ENCODE measurements around the gene ASAP3.

Gene ASAP3

DNA sequence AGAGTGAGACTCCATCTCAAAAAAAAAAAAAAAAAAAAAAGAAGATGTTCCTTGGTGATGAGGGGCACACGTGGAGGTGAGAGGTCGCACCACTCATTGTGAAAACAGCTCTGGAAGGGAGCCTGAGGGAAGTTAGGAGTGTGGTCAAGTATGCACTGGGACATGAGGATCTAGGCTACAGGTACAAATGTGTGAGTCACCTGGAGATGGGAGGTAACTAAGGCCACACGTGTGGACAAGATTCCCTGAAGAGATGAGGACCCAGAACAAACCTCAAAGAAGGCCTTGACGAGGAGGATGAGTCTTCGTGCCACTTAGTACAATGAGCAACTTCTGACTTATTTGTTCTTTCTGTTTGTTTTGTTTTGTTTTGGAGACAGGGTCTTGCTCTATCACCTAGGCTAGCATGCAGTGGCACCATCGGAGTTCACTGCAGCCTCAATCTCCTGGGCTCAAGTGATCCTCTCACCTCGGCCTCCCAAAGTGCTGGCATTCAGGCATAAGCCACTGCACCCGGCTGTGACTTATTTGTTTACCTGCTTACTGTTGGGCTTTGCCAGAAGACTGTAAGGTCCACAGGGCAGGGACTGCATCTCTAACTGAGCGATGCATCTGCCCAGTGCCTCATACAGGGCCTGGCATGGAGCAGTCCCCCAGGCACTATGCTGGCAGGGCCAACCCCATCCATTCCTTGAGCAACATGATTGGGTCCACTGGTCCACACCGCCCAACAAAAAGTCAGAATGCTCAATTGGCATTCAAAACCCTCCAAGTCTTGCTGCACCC is 6.4 kb downstream of the ASAP3 start:
- no peak for DNase-seq

DNA sequence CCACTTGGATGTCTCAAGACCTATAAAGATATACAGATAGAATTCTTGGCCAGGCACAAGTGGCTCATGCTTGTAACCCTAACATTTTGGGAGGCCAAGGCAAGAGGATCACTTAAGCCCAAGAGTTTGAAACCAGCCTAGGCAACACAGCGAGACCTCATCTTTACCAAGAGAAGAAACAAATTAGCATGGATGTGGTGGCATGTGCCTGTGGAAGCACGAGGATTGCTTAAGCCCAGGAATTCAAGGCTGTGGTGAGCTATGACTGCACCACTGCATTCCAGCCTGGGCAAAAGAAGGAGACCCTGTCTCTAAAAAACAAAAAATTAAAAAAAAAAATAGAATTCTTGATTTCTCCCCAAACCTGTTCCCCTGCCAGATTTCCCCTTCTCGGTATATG is 8.3 kb downstream of the ASAP3 start:
- DNase-seq = no peak

DNA sequence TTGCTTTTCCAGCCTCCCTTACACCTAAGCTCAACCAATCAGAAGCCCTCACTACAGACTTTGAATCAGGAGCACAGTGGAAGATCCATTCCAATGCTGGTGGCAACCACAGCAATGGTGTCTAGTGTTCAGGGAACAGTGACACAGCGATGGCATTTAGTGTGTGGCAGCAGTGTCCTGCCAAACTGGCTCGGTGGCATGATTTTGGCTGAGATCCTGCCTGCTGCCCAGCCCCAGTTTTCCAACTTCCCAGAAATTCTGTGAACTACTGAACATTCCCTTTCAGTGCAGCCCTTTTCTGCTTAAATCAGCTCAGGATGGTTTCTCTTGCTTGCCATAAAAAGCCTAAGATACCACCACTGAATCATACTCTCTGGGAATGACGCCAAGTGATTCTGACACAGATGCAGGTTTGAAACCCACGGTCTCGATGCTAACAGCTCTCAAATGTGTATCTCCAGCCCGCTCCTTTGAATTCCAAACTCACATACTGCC is 8.8 kb downstream of the ASAP3 start:
- no peak for DNase-seq

DNA sequence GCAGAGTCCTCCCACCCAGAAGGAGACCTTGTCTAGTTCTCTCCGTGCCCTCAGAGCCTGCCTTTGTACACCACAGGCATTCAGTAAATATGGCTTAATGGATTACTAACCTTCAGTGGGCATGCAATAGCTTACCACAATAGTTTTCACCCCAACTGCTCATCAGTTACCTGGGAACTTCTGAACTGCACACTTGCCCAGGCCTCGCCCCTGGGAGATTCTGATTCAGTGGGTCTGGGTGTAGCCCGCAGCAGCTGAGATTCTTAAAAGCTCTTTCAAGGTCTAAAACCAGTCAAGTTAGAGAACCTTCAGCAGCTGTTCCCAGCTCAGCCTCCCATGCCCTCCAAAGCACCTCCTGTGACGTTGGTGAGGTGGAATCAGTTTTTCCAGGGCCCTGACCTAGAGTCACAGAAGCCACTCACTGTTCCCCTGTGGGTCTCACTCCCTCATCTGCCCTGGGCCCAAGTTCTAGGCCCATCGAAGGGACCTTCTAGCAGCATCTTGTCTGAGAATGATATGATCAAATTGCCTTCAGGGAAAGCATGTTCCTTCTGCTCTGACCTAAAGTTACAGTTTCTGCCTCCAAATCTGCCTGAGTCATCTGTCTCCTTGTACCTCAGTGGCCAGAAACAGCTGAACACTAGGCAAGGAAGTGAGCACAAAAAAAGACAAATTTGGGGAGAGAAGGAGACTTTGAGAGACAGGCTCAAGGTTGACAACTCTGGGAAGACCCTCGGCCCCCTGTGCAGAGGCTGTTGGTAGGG is 10.8 kb downstream of the ASAP3 start:
- no peak for DNase-seq

DNA sequence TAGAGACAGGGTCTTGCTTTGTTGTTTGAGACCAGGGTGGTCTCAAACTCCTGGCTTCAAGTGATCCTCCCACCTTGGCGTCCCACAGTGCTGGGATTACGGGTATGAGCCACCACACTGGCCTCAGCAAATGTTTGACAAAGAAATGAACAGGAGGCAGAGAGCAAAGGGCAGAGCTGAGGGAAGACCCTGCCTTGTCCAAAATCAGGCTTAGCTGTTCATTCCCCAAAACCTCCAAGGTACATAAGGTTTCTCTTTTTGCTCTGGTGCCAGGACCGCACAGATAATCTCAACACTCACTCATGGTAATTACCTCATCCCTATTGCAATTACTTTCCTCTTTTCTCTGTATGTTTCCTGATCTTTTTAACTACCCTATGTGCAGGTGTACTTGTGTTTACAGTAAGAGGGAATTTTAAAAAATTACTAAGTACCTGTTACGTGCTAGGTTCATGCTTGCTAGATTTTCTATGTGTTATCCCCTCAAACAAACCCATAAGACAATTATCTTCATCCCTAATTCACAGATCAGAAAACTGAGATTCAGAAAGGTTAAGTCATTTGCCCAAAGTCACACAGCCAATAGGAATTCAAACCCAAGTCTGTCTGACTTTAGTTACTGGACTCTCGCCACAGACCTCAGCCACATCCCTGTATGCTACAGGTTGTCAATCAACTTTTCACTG is 11.5 kb downstream of the ASAP3 start:
- no peak for DNase-seq

DNA sequence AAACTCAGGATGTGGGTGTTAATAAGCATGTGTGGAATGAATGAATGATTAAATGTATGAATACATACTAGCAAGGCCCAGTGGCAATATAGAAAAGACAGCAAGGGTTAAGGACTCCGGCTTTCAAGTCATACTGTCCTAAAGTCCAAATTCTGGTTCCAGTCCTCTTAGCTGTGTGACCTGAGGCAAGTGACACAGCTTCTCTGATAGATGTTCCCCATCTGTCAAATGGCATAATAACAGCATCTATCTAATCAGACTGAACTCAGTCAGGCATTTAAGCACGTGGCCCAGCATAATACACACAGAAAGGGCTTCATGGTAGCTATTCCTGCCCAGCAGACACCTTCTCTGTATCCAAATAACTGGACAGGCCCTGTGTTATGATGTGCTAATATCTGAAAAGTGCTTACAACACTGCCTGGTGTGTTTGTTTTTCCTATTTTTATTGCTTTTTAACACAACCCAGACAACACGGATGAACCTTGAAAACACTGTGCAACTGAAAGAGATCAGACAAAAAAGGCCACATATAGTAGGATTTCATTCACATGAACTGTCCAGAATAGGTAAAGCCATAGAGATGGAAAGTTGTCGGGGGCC is 12.4 kb downstream of the ASAP3 start:
- no peak for DNase-seq

DNA sequence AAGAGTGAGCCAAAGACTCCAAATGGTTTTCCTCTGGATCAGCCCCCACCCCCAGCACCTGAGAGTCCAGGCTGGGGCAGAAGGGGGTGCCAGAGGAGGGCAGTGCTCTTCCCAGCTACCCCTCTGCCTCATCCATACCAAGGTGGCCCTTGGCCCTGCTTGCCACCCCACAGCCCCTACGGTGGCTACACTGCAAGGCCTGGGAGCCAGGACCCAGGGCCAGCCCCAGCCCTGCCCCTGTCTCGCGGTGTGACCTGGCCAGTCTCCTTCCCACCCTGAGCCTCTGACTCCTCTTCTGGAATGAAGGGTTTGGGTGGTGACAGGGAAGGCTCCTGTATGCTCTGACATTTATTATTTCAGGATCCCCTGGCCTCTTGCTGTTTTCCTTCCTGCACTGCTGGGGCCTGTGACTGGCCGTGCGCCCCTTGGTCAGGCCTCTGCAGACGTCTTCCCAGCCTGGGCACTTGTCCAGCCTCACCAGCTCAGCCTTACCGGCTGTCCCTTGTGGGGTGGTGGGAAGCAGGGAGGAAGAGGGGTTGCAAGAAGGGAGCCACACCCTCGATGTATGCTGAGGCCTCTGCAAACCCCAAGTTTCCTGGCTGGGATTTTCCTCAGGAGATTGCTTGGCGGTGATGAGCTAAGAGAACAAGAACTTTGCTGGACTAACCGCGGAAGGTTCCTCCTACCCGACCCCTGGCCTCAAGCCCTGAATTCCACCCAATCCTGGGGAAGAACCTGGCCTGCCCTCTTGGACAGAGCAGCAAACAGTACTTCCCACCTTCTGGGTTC is 13.5 kb downstream of the ASAP3 start:
- DNase-seq = no peak

DNA sequence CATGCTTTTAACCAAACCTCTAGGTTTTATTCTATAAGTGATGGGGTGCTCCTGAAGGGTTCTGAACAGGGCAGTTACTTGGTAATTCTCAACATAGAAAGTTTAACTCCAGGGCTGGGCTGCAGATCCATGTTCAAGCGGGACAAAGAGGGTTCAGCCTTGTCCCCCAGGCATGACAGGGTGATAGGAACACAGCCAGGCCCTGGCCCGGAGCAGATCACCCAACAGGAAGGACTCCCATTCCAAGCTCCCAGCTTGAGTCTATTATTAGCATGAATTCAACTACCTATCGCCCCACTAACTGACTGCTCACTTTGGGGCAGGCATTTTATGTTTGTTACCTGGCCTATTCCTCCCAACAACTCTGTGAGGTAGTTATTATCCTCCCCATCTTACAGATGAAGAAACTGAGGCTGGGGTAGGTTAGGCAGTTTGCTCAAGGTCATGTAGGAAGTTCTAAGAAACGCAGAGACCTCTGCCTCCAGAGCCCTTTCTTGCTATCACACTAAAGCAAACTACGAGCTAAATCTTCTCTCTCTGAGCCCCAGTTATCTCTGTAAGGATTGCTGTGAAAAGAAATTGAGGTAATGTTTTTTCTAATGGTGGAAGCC is 14.5 kb downstream of the ASAP3 start:
- DNase-seq = no peak

DNA sequence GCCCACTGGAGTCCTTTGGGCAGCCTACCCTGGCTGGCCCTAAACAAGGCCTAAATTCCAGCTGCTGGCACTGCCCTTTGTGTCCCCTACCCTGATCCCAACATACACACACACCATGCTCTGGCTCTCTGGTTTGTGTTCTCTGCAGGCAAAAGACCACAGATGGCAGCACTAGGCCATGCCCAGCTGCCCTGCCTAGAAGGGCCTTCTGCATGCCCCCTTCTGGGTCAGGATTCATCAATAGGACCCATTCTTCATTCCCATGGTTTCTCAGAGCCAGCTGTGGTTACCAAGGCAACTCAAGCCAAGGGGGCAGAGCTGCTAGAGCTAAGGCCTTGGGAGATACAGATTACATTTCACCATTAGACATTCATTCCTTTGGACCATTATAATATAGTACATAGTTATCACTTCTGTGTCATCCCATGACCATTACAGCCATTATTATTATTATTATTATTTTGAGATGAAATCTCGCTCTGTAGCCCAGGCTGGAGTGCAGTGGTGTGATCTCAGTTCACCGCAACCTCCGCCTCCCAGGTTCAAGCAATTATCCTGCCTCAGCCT is 17.5 kb downstream of the ASAP3 start:
- no peak for DNase-seq

DNA sequence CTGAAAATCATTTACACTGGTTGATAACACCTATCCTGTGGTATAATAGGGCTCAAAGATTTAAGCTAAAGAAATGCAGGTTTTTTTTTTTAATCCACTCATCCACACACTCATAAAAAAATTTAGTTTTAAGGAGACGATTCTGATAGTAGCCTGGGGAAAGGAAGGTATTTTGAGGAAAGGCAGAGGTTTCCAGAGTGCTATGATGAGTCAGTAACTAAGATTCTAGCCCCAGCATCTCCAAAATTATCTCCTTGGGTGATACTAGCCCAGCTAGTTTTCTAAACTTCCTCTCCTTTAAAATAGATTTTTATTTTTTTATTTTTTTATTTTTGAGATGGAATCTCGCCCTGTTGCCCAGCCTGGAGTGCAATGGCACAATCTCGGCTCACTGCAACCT is 20.7 kb downstream of the ASAP3 start:
- DNase-seq = no peak

DNA sequence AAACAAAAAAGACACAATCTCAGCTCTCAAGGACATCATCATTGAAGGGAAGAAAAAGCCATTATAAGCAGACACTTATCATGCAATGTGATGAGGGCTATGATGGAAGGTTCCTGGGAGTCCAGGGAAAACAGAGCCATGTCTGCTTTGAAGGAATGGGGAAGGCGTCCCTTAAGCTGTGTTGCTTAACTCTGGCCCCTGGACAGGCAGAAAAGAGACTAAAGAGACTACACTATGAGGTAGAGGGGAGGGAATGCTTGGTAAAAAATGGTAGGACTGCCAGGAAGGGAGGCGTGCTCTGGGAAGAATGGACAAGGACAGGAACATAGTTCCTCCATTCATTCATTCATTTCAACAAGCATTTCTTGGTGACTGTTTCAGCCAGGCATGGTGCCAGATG is 21.2 kb downstream of the ASAP3 start:
- no peak for DNase-seq

DNA sequence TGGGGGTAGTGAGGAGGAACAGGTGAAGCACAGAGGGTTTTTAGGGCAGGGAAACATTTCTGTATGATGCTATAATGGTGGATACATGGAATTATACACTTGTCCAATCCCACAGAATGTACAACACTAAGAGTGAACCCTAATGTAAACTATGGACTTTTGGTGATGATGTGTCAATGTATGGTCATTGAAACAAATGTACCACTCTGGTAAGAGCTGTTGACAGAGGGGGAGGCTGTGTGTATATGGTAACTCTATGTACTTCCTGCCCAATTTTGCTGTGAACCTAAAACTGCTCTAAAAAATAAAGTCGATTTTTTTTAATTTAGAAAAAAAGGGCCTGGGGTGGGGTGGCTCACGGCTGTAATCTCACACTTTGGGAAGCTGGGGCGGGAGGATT is 22.9 kb downstream of the ASAP3 start:
- no peak for DNase-seq

DNA sequence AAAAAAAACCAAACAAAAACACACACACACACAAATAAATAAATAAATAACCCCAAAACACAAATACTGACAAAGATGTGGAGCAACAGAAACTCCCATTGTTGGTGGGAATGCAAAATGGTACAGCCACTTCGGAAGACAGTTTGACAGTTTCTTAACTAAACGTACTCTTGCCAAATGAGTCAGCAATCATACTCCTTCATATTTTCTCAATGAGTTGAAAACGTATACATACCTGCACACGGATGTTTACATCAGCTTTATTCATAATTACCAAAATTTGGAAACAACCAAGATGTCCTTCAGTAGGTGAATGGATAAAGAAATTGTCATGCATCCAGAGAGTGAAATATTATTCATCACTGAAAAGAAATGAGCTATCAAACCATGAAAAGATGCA is 23.5 kb downstream of the ASAP3 start:
- no peak for DNase-seq

DNA sequence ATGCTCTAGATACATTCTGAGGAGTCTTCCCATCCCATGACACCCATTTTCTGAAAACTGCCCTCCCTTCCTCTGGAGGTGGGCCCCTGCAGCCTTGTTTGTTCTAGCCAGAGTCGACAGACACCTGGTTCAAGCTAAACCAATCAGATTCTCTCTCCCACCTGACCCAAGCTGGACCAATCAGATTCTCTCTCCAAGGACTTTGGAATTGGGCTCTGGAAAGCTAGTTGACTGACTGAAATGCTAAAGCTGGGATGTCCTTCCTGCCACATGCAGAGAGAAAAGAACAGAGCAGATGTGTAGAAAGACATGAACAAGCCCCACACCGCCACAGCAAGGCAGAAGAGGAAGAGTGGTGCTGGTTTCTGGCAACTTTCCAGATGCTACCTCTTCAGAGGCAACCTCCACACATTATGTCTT is 24.6 kb downstream of the ASAP3 start:
- no peak for DNase-seq

DNA sequence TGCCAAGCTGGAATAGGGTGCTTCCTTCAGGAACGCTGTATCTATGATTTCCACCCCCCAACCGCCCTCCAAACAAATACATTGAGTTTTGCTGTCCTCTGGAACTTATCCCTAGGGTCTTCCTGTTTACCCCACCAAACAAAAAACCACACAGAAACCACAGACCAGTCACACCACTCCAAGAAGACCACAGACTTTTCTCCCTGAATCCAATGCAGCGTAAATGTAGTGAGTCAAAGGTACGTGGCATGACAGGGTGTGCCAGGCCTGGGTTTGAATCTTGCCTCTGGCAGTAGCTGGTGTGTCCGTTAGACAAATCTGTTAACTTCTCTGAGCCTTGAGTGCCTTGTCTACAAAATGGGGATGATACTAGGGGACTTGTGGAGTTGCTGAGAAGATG is 27.8 kb downstream of the ASAP3 start:
- no peak for DNase-seq

DNA sequence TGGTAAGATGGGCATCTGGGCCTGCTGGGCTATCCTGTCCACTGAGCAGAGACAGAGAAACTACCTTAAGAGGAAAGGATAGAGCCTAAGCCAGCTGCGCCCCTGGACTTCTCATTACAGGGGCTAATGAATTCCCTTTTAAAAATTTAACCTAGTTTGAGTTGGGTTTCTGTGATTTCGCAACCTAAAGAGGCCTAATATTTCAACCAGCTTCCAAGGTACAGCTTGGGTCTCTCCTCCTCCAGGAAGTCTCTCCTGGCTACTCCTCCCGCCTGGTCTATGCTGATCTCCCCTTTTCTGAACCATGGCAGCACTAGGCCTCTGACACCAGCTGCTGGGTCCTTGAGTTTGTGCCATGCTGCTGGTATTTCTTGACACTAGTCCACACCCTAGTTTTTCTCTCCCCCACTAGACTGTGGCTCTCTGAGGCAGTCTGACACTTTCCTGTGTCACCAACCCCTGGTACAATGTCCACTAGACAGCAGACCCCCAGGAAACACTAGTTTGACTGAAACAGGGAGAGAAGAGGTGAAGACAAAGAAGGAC is 30.5 kb downstream of the ASAP3 start:
- no peak for DNase-seq

DNA sequence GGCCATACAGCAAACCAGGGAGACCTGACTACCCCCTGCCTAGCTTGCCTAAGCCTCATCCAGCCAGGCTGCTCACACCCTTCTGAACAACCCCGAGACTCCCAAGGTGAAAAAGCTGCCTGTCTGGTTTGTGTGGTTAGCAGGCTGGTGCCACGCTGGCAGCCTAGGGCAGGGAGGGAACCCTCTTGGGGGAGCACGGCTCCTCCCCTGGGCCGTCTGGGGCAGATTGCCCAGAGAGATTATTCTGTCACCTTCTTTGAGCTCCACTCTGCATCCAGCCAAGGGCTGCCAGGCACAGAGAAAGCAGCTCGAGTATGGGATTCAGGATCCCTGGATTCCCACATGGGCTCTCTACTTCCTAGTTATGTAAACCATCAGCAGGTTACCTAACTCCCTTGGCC is 32.0 kb downstream of the ASAP3 start:
- peak; percentile 23 for DNase-seq

DNA sequence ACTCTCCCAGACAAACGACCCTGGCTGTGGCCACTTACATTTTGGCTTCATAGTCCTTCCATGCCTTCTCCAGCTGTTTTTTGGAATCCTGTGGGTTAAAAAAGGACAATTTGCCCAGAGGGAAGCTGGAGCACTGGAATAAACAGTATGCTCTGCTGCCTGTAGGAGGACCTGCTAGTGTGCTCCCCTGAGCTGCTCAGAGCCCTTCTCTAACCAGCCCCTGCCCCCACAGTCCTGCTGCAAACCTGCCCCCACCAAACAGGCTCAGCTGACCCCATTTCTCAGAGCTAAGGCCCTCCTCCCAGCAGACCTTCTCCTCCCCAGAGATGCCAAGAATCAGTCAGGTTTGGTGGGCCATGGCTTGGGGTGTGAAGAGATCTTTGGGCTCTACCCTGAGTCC is 32.5 kb downstream of the ASAP3 start:
- no peak for DNase-seq

DNA sequence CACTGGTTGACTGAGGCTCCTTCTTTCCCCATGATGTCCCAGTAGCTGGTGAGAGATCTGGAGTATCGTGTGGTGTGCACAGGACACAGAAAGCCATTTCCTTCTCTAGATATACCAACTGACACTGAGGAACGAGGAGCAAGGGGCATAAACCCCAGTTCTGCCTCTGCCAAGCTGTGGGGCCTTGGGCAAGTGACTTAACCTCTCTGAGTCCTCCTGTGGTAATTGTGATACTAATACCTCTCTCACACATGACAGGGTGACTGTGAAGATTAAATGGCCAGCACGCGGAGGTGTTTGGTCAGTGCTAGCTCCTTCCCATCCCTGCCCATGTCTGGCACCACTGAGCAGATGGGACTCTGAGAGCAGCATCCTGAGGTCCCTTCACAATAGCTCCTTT is 33.1 kb downstream of the ASAP3 start:
- no peak for DNase-seq

DNA sequence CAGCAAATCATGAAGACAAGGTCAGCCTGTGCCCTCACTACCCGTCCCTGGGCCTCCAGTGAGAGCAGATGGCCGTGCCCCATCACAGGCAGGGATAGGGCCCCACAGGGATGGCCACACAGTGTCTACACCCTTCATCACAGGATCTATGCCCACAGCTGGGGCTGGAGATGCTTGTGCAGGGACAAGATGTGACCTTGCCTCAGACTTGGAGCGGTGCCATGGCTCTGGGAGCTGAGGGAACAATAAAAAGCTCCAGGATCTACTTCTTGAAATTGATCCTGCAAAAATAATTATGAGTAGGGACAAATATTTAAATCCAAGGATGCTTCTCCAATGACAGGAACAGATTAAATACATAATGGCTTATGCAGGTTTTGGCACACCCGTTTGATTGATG is 34.0 kb downstream of the ASAP3 start:
- no peak for DNase-seq

DNA sequence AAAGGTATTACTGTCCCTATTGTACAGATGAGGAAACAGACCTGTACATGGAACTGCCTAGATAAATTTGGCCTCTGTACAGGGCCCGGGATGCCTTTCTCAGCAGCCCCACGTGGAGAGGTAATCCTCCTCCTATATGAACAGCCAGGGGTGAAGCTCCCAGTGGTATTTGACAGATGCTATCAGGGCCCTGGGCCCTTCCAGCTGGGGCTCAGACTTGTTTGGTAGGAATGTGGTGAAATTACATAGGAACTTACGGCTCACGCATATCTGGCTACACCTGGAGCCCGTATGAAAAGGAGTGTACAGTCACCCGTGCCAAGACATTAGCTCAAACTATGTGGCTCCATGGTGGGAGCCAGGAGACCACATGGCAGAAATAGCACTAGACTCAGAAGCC is 34.7 kb downstream of the ASAP3 start:
- no peak for DNase-seq

Measured in NCI-H1048 (cell line).